Measurements from ENCODE around the gene NPW.

GRCh38 chr16:2057438-2057837 lies 37.9 kb downstream of the NPW start:
- TF ChIP-seq, protein P1, sequence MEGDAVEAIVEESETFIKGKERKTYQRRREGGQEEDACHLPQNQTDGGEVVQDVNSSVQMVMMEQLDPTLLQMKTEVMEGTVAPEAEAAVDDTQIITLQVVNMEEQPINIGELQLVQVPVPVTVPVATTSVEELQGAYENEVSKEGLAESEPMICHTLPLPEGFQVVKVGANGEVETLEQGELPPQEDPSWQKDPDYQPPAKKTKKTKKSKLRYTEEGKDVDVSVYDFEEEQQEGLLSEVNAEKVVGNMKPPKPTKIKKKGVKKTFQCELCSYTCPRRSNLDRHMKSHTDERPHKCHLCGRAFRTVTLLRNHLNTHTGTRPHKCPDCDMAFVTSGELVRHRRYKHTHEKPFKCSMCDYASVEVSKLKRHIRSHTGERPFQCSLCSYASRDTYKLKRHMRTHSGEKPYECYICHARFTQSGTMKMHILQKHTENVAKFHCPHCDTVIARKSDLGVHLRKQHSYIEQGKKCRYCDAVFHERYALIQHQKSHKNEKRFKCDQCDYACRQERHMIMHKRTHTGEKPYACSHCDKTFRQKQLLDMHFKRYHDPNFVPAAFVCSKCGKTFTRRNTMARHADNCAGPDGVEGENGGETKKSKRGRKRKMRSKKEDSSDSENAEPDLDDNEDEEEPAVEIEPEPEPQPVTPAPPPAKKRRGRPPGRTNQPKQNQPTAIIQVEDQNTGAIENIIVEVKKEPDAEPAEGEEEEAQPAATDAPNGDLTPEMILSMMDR (IDR thresholded peaks at IDR 0.05) = no peak
- TF ChIP-seq POLR2A (IDR thresholded peaks at IDR 0.05) = no peak
- TF ChIP-seq POLR2AphosphoS5 (IDR thresholded peaks at IDR 0.05) = no peak
- TF ChIP-seq EP300 (IDR thresholded peaks at IDR 0.05) = no peak

Data from stomach (tissue), 4 donors.